Activated T-helper 2 cell treated with anti-CD3 and anti-CD28 coated beads, Interferon-gamma antibody, Interleukin-2, Interleukin-4, amounts not matched to agents 10 μg/mL and 5 μg/mL and 100 μg/mL, durations not matched to agents 14 hours and 24 hours and 36 hours (primary cell): ENCODE measurements around the gene EPAS1. TPM values are rescaled to one million over a fixed set of nuclear protein-coding genes. Genes with fewer than 3 reads are reported as not detected.

Source experiments
- DNase-seq: peaks from one replicate; pipeline ENCODE4 v3.0.0; 2021; ENCODE audit warnings: low spot score
- H3K27ac Mint-ChIP-seq: one replicate; pipeline ENCODE4 v1.8.0; 2021; ENCODE audit warnings: mixed read lengths
- H3K27me3 Mint-ChIP-seq: one replicate; pipeline ENCODE4 v1.8.0; 2021; ENCODE audit warnings: low read depth, mixed read lengths
- H3K36me3 Mint-ChIP-seq: one replicate; pipeline ENCODE4 v1.8.0; 2021; ENCODE audit warnings: low read depth, mixed read lengths
- H3K4me1 Mint-ChIP-seq: one replicate; pipeline ENCODE4 v1.8.0; 2021; ENCODE audit warnings: low read depth, mixed read lengths
- H3K4me3 Mint-ChIP-seq: one replicate; pipeline ENCODE4 v1.8.0; 2021; ENCODE audit warnings: low read depth, mild to moderate bottlenecking, moderate library complexity, mixed read lengths
- H3K9me3 Mint-ChIP-seq: one replicate; pipeline ENCODE4 v1.8.0; 2021; ENCODE audit warnings: mixed read lengths
- intact Hi-C: fragments of 100-400 bp; cut with micrococcal nuclease; formaldehyde crosslinking; loops from one replicate; pipeline ENCODE4 v1.15.1; 2023
- total RNA-seq: library from RNA; stranded (reverse); gene quantifications from 2 replicates; pipeline ENCODE4 v1.2.3, GENCODE V29; 2022

EPAS1 gene
- total RNA-seq, 1 donor from 2014 or later: 100.0 TPM

GRCh38 chr2:46320141-46320567, 22.9 kb downstream of the EPAS1 start:
- H3K27me3 Mint-ChIP-seq: peaks cover 10% of the 10 kb centered on the region
- H3K9me3 Mint-ChIP-seq: no peaks in the 10 kb centered on the region

GRCh38 chr2:46323730-46324129, 26.5 kb downstream of the EPAS1 start:
- intact Hi-C loops: no loop called here
- peaks cover 18% of the 10 kb centered on the region for H3K4me1 Mint-ChIP-seq
- peaks cover 10% of the 10 kb centered on the region for H3K27me3 Mint-ChIP-seq
- no peaks in the 10 kb centered on the region for H3K9me3 Mint-ChIP-seq
- H3K27ac Mint-ChIP-seq: no peak overlapping the region
- H3K36me3 Mint-ChIP-seq: peaks cover 4% of the 10 kb centered on the region
- DNase-seq: no peak
- H3K4me3 Mint-ChIP-seq: no peak overlapping the region

More at GRCh38 chr2:46320141-46320567, 22.9 kb downstream of the EPAS1 start:
- no peak for DNase-seq
- Mint-ChIP-seq H3K4me1 (peaks cover 21% of the 10 kb centered on the region), H3K27ac (no peak overlapping the region), H3K36me3 (peaks cover 15% of the 10 kb centered on the region), H3K4me3 (no peak overlapping the region)
- intact Hi-C loops: no loop called here

GRCh38 chr2:46325182-46325928, 28.1 kb downstream of the EPAS1 start:
- Mint-ChIP-seq H3K27me3 (peaks cover 3% of the 10 kb centered on the region), H3K9me3 (no peaks in the 10 kb centered on the region), H3K4me3 (no peak overlapping the region), H3K36me3 (peaks cover 4% of the 10 kb centered on the region), H3K4me1 (peaks cover 30% of the 10 kb centered on the region), H3K27ac (no peak overlapping the region)
- DNase-seq: no peak
- intact Hi-C loops: loop anchor here (5.0 kb wide), 1 partner anchor 37 kb away; no protein-coding TSS in a partner anchor

- Mint-ChIP-seq H3K9me3 (no peaks in the 10 kb centered on the region), H3K4me3 (no peak overlapping the region), H3K27me3 (peaks cover 3% of the 10 kb centered on the region), H3K27ac (no peak overlapping the region), H3K4me1 (peaks cover 32% of the 10 kb centered on the region), H3K36me3 (peaks cover 4% of the 10 kb centered on the region)
- intact Hi-C loops: loop anchor here (5.0 kb wide), 1 partner anchor 36 kb away; no protein-coding TSS in a partner anchor
- no peak for DNase-seq
These were observed 29.2 kb downstream of the EPAS1 start for GRCh38 chr2:46326231-46326980.

- Mint-ChIP-seq H3K27me3 (peaks cover 3% of the 10 kb centered on the region), H3K4me3 (no peak overlapping the region), H3K4me1 (peaks cover 32% of the 10 kb centered on the region), H3K27ac (no peak overlapping the region), H3K36me3 (no peaks in the 10 kb centered on the region), H3K9me3 (no peaks in the 10 kb centered on the region)
- DNase-seq: no peak
- intact Hi-C loops: loop anchor here (5.0 kb wide), 1 partner anchor 35 kb away; no protein-coding TSS in a partner anchor
These were observed 30.4 kb downstream of the EPAS1 start for GRCh38 chr2:46327627-46328026.

- no peak overlapping the region for H3K4me3 Mint-ChIP-seq
- H3K27me3 Mint-ChIP-seq: peaks cover 5% of the 10 kb centered on the region
- peaks cover 34% of the 10 kb centered on the region for H3K4me1 Mint-ChIP-seq
- intact Hi-C loops: loop anchor here (5.0 kb wide), 1 partner anchor 34 kb away; no protein-coding TSS in a partner anchor
- H3K36me3 Mint-ChIP-seq: no peaks in the 10 kb centered on the region
- H3K27ac Mint-ChIP-seq: no peak overlapping the region
- no peaks in the 10 kb centered on the region for H3K9me3 Mint-ChIP-seq
- no peak for DNase-seq
These were observed 31.1 kb downstream of the EPAS1 start for GRCh38 chr2:46328291-46328690.

- H3K4me3 Mint-ChIP-seq: no peak overlapping the region
These were observed 31.6 kb downstream of the EPAS1 start for GRCh38 chr2:46328829-46329228.

GRCh38 chr2:46329340-46329739, 32.1 kb downstream of the EPAS1 start:
- no peak for DNase-seq
- Mint-ChIP-seq H3K27ac (no peak overlapping the region), H3K27me3 (peaks cover 5% of the 10 kb centered on the region), H3K9me3 (no peaks in the 10 kb centered on the region), H3K4me1 (peaks cover 39% of the 10 kb centered on the region), H3K36me3 (no peaks in the 10 kb centered on the region), H3K4me3 (no peak overlapping the region)
- intact Hi-C loops: loop anchor here (5.0 kb wide), 1 partner anchor 33 kb away; no protein-coding TSS in a partner anchor

More at GRCh38 chr2:46328829-46329228, 31.6 kb downstream of the EPAS1 start:
- no peak for DNase-seq
- intact Hi-C loops: loop anchor here (5.0 kb wide), 1 partner anchor 33 kb away; no protein-coding TSS in a partner anchor
- Mint-ChIP-seq H3K36me3 (no peaks in the 10 kb centered on the region), H3K27me3 (peaks cover 4% of the 10 kb centered on the region), H3K9me3 (no peaks in the 10 kb centered on the region), H3K27ac (no peak overlapping the region), H3K4me1 (peaks cover 36% of the 10 kb centered on the region)

- H3K4me3 Mint-ChIP-seq: no peak overlapping the region
- H3K36me3 Mint-ChIP-seq: no peaks in the 10 kb centered on the region
- DNase-seq: no peak
- H3K4me1 Mint-ChIP-seq: peaks cover 46% of the 10 kb centered on the region
- intact Hi-C loops: loop anchor here (5.0 kb wide), 1 partner anchor 32 kb away; no protein-coding TSS in a partner anchor
- peak overlapping the region; percentile 64 for H3K27ac Mint-ChIP-seq
- no peaks in the 10 kb centered on the region for H3K9me3 Mint-ChIP-seq
- H3K27me3 Mint-ChIP-seq: peaks cover 7% of the 10 kb centered on the region
These were observed 32.9 kb downstream of the EPAS1 start for GRCh38 chr2:46329803-46330775.

- Mint-ChIP-seq H3K4me3 (no peak overlapping the region), H3K27ac (no peak overlapping the region), H3K36me3 (no peaks in the 10 kb centered on the region), H3K4me1 (peaks cover 48% of the 10 kb centered on the region), H3K27me3 (peaks cover 8% of the 10 kb centered on the region), H3K9me3 (no peaks in the 10 kb centered on the region)
- intact Hi-C loops: no loop called here
- DNase-seq: no peak
These were observed 34.0 kb downstream of the EPAS1 start for GRCh38 chr2:46331109-46331766.

- DNase-seq: no peak
- H3K4me1 Mint-ChIP-seq: peaks cover 50% of the 10 kb centered on the region
- peaks cover 9% of the 10 kb centered on the region for H3K27me3 Mint-ChIP-seq
- H3K4me3 Mint-ChIP-seq: no peak overlapping the region
- H3K36me3 Mint-ChIP-seq: no peaks in the 10 kb centered on the region
- no peak overlapping the region for H3K27ac Mint-ChIP-seq
- intact Hi-C loops: no loop called here
- H3K9me3 Mint-ChIP-seq: no peaks in the 10 kb centered on the region
These were observed 35.6 kb downstream of the EPAS1 start for GRCh38 chr2:46332686-46333281.
